ENCODE data around the gene PODXL2. TPM values are rescaled to one million over a fixed set of nuclear protein-coding genes. Genes with fewer than 3 reads are reported as not detected.

PODXL2 gene
- total RNA-seq, 2 donors from 2014 or later, result 8.3 to 14.2 TPM

- Histone ChIP-seq H3K27ac (no peak overlapping the region), H3K36me3 (replicated peaks in 1 of 2; ENCODE audit: insufficient read depth in 1 of 2, low read depth in 2 of 2) (no peaks in the 10 kb centered on the region), H3K4me1 (no peaks in the 10 kb centered on the region), H3K9me3 (no peaks in the 10 kb centered on the region), H3K4me3 (no peak overlapping the region), H3K27me3 (no peaks in the 10 kb centered on the region)
- TF ChIP-seq, protein P1, sequence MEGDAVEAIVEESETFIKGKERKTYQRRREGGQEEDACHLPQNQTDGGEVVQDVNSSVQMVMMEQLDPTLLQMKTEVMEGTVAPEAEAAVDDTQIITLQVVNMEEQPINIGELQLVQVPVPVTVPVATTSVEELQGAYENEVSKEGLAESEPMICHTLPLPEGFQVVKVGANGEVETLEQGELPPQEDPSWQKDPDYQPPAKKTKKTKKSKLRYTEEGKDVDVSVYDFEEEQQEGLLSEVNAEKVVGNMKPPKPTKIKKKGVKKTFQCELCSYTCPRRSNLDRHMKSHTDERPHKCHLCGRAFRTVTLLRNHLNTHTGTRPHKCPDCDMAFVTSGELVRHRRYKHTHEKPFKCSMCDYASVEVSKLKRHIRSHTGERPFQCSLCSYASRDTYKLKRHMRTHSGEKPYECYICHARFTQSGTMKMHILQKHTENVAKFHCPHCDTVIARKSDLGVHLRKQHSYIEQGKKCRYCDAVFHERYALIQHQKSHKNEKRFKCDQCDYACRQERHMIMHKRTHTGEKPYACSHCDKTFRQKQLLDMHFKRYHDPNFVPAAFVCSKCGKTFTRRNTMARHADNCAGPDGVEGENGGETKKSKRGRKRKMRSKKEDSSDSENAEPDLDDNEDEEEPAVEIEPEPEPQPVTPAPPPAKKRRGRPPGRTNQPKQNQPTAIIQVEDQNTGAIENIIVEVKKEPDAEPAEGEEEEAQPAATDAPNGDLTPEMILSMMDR (IDR thresholded peaks at IDR 0.05), result no peak
- TF ChIP-seq POLR2A (IDR thresholded peaks at IDR 0.05), result no peak
- 81 to 82% methylated on average over 3 of the region's 3 CpGs for WGBS, 2 donors
- DNase-seq, result no peak
- no peak for ATAC-seq
- intact Hi-C loops (cut with DNase I), result loop anchor here (10.0 kb wide), 1 partner anchor 309 kb away; no protein-coding TSS in a partner anchor
Observed at GRCh38 chr3:127655641-127656040, 26.7 kb downstream of the PODXL2 start.

- 85 to 95% methylated on average over 6 to 8 of the region's 8 CpGs for WGBS, 2 donors
- intact Hi-C loops (cut with DNase I), result loop anchor here (10.0 kb wide), 1 partner anchor 308 kb away; no protein-coding TSS in a partner anchor
- H3K27ac ChIP-seq, result no peak overlapping the region
- no peaks in the 10 kb centered on the region for H3K36me3 ChIP-seq (replicated peaks in 1 of 2; ENCODE audit: insufficient read depth in 1 of 2, low read depth in 2 of 2)
- TF ChIP-seq, protein P1 (IDR thresholded peaks at IDR 0.05), result no peak
- TF ChIP-seq POLR2A (IDR thresholded peaks at IDR 0.05), result no peak
- no peak overlapping the region for H3K4me3 ChIP-seq
- no peak for DNase-seq
- H3K4me1 ChIP-seq, result no peaks in the 10 kb centered on the region
- H3K9me3 ChIP-seq, result no peaks in the 10 kb centered on the region
- no peak for ATAC-seq
- no peaks in the 10 kb centered on the region for H3K27me3 ChIP-seq
Observed at GRCh38 chr3:127656906-127657305, 27.9 kb downstream of the PODXL2 start.

GRCh38 chr3:127658234-127658633 is 29.2 kb downstream of the PODXL2 start:
- intact Hi-C loops (cut with DNase I), result loop anchor here (10.0 kb wide), 1 partner anchor 307 kb away; no protein-coding TSS in a partner anchor
- no peak for DNase-seq
- WGBS, 2 donors, result 40 to 47% methylated on average over 1 of the region's 1 CpG
- Histone ChIP-seq H3K4me1 (no peaks in the 10 kb centered on the region), H3K9me3 (no peaks in the 10 kb centered on the region), H3K4me3 (no peak overlapping the region), H3K27ac (no peak overlapping the region), H3K36me3 (replicated peaks in 1 of 2; ENCODE audit: insufficient read depth in 1 of 2, low read depth in 2 of 2) (no peaks in the 10 kb centered on the region), H3K27me3 (no peaks in the 10 kb centered on the region)
- TF ChIP-seq, protein P1 (IDR thresholded peaks at IDR 0.05), result no peak
- no peak for TF ChIP-seq POLR2A (IDR thresholded peaks at IDR 0.05)
- no peak for ATAC-seq

GRCh38 chr3:127660621-127661251 is 31.8 kb downstream of the PODXL2 start:
- H3K36me3 ChIP-seq (replicated peaks in 1 of 2; ENCODE audit: insufficient read depth in 1 of 2, low read depth in 2 of 2), result no peaks in the 10 kb centered on the region

More at GRCh38 chr3:127660621-127661251, 31.8 kb downstream of the PODXL2 start:
- ATAC-seq (no peak), DNase-seq (no peak)
- Histone ChIP-seq H3K4me1 (no peaks in the 10 kb centered on the region), H3K4me3 (no peak overlapping the region), H3K27me3 (no peaks in the 10 kb centered on the region), H3K27ac (no peak overlapping the region), H3K9me3 (no peaks in the 10 kb centered on the region)
- no peak for TF ChIP-seq POLR2A (IDR thresholded peaks at IDR 0.05)
- TF ChIP-seq, protein P1 (IDR thresholded peaks at IDR 0.05), result no peak
- WGBS, 2 donors, result 88 to 96% methylated on average over 8 to 10 of the region's 10 CpGs
- intact Hi-C loops (cut with DNase I), result no loop called here
